Stomach (tissue), 4 donors: ENCODE results near the gene KIF3B.

Experiments
- CTCF ChIP-seq, 7 experiments: fragments of 450-650 bp in 4 of 7; fragments of 200-600 bp in 3 of 7; sonication (generic) in 3 of 7; IDR thresholded peaks; one replicate each; pipeline ENCODE4 v1.5.1; 2016 to 2019; ENCODE audit warnings: antibody characterized with exemption in 7 of 7, control low read depth in 2 of 7, mild to moderate bottlenecking in 1 of 7
- POLR2AphosphoS5 ChIP-seq, 3 donors: sonication (generic); formaldehyde crosslinking; IDR thresholded peaks; one replicate each; pipeline ENCODE4 v1.6.1; 2016; ENCODE audit warnings: antibody characterized with exemption in 3 of 3

- TF ChIP-seq CTCF (IDR thresholded peaks at IDR 0.05): no peak
- no peak for TF ChIP-seq POLR2AphosphoS5 (IDR thresholded peaks at IDR 0.05)
Measured at GRCh38 chr20:32344835-32345506, 67.5 kb downstream of the KIF3B start.
